GDM1 (cell line): ENCODE data around the gene PAX2.

ENCODE experiments used
- DNase-seq: peaks from one replicate; lab custom pipeline; 2025; lab: John Stamatoyannopoulos, UW

Gene PAX2

GRCh38 chr10:100739517-100740368, 5.6 kb upstream of the PAX2 start:
- DNase-seq, result no peak

- DNase-seq, result no peak
Measured at GRCh38 chr10:100740476-100741377, 4.7 kb upstream of the PAX2 start.

- DNase-seq, result no peak
Measured at GRCh38 chr10:100741378-100742075, 3.9 kb upstream of the PAX2 start.

- no peak for DNase-seq
Measured at GRCh38 chr10:100742076-100742771, 3.2 kb upstream of the PAX2 start.

- DNase-seq, result no peak
Measured at GRCh38 chr10:100742936-100743335, 2.4 kb upstream of the PAX2 start.

GRCh38 chr10:100743626-100744135, 1.7 kb upstream of the PAX2 start:
- DNase-seq, result peak; percentile 66

- no peak for DNase-seq
Measured at GRCh38 chr10:100744136-100744986, 1.0 kb upstream of the PAX2 start.

- no peak for DNase-seq
Measured at GRCh38 chr10:100745882-100746783, 751 bp downstream of the PAX2 start.

- DNase-seq, result no peak
Measured at GRCh38 chr10:100746784-100747455, 1.5 kb downstream of the PAX2 start.

GRCh38 chr10:100747456-100748230, 2.3 kb downstream of the PAX2 start:
- DNase-seq, result no peak

- DNase-seq, result no peak
Measured at GRCh38 chr10:100748231-100749058, 3.1 kb downstream of the PAX2 start.

GRCh38 chr10:100749059-100749308, 3.6 kb downstream of the PAX2 start:
- no peak for DNase-seq

GRCh38 chr10:100749309-100750217, 4.2 kb downstream of the PAX2 start:
- no peak for DNase-seq

- DNase-seq, result no peak
Measured at GRCh38 chr10:100750291-100751210, 5.2 kb downstream of the PAX2 start.

- DNase-seq, result no peak
Measured at GRCh38 chr10:100751211-100751933, 6.0 kb downstream of the PAX2 start.
